Hippocampal formation (tissue), 2 donors: ENCODE data around the gene CIPC.

ENCODE experiments used
- DNase-seq, 2 donors: peaks; one replicate each; lab custom pipeline; 2025; lab: John Stamatoyannopoulos, UW

Gene CIPC, protein sequence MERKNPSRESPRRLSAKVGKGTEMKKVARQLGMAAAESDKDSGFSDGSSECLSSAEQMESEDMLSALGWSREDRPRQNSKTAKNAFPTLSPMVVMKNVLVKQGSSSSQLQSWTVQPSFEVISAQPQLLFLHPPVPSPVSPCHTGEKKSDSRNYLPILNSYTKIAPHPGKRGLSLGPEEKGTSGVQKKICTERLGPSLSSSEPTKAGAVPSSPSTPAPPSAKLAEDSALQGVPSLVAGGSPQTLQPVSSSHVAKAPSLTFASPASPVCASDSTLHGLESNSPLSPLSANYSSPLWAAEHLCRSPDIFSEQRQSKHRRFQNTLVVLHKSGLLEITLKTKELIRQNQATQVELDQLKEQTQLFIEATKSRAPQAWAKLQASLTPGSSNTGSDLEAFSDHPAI

DNA sequence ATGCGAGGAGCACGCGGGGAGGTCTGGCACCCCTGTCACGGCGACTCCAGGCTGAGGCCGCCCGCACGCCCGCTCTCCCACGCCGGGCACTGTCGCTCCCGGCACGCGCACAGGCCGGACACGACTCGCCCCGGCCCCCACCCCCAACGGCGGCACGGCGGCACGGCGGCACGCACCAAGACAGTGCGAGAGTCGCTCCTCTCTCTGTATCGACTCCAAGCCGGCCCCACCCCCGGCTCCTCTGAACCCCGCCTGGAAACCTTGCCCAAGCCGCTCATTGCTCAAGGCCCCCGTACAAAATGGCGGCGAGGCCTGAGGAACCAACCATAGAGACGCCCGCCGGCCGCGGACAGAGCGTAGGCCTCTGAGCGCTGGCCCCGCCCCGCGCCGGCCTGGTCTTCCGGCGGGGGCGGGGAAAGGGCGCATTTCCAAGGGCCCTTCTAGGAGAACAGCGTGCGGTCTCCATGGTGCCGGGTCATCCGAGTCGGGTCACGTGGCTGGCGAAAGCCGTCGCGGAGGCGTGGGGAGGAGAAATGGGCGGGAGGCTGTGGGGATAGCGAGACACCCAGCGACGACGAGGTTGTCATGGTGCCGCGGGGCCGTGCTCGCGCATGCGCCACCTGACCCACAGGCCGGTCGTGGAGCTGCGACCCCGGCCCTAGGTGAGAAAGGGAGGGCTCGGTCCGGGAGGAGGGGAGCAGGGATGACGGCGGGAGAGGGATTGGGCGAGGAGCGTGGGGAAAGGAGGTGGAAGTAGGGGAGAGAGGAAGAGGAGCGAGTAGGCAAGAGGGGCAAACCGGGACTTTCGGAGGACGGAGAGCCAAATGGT, at the start of gene CIPC:
Gene CIPC (plus strand): TSS at position 559 of the 829 bp plus-strand sequence. CDS start 7,451 bp downstream, outside the sequence.
- DNase-seq = peak; percentile 98 to 99

DNA sequence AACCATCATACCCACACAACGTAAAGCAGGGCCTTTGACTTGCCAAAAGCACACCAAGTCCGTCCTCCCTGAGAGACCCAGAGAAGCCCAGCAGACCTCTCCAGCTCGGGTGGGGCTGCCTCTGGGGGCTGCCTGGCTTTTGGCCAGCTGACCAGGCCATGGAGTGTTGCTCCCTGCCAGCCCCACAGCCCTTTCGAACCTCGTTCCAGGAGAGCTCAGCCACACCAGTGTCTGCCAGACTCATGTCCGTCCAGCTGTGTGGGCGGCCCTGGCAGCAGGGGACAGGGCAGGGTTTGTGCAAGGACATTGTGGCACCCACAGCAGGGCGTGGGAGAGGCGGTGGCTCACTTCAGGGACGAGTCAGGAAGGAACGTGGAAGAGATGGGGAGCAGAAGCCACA, 46.9 kb upstream of the CIPC start:
- DNase-seq = no peak

DNA sequence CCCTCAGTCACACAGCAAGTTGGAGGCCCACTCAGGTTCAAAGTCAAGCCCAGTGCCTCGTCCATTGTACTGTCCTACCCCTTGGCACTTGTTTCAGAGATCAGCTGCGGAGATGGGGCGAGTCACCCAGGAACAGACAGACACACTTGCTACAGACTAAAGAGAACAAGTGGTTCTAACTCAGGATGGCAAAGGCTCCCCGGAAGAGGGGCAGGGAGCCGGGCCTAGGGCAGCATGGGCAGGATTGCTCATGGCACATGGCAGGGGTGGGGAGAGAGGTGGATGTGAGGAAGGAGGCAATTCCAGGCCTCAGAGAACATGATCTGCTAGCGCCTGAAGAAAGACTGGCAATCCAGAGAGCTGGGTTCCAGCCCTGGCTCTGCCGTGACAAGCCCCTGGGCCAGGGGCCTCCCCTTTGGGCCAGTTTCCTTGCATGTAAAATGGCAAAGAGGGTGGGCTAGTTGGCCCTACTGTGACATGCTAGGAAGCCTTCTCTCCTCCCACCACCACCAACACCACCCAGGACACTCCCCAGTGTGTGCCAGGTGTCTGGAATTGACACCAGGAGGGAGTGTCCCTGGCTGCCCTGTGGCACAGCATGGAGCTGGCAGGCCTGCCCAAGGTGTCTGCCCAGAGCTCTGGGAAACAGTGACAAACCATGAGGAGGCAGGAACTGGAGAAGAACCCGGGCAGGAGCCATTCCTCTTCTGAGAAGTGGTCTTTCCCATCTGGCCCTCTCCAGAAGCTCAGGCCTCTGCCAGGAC, 45.6 kb upstream of the CIPC start:
- no peak for DNase-seq

DNA sequence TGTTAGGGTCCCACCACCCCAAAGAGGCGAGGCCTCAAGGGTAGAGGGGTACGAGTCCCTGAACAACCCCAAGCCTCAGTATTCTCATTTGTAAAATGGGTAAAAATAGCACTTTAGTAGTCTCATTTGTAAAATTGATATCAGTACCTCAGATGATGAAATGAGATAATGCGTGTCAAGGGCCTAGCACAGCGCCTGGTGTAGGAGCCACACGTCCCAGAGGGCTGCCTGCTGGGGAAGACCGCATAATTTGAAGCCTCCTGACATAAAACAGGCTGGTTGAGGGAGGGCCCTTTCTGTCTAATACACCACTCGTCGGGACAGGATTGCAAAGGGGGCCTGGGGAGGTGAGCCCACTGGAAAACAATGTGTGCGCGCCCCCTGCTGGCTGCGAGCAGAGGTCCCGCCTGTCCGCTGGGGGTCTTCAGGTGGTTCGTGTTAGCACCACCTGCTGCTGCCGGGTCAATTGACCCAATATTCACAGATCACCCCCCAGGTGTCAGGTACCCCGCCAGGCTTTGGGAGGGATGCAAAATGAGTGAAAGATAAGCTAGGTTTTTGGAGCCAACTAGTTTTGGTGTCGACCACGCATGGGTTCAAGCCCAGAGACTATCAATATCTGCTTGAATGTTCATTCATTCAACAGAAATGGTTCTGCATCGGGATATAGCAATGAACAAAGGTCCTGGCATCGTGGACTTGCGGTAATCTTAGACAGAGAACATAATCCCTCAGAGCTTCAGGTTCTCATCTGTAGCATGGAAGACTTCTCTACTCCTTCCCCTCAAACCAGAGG, 44.8 kb upstream of the CIPC start:
- peak in 1 of 2 donors; percentile 44 for DNase-seq

DNA sequence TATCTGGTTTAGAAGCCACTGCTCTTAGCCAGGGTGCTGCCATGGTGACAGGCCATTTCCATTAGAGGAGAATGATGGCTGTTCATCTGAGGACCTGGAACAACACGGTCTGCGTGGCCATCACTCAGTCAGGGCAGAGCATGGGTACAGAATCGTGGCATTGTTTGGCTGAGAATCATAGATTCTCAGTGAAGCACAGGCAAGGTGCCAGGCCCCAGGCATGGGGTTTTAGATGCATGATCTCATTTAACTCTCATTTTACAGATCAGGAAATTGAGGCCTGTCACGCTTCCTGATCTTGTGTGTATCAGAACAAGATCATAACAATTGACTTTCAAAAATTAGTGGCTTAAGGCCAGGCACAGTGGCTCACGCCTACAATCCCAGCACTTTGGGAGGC, 42.8 kb upstream of the CIPC start:
- peak in 1 of 2 donors; percentile 38 for DNase-seq

DNA sequence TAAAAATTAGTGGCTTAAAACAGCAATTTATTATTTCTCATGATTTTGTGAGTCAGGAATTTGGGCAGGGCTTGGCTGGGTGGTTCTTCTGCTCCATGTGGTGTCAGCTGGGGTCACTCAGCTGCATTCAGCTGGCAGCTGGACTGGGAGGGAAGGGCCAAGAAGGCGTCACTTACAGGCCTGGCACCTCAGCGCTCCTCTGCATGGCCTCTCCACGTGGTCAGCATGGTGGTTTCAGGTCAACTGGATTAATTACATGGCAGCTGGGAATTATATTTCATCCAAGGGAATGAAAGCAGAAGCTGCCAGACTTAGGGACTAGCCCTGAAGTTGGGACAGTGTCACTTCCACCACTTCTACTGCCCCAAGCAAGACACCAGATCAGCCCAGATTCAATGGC, 42.1 kb upstream of the CIPC start:
- DNase-seq = no peak

DNA sequence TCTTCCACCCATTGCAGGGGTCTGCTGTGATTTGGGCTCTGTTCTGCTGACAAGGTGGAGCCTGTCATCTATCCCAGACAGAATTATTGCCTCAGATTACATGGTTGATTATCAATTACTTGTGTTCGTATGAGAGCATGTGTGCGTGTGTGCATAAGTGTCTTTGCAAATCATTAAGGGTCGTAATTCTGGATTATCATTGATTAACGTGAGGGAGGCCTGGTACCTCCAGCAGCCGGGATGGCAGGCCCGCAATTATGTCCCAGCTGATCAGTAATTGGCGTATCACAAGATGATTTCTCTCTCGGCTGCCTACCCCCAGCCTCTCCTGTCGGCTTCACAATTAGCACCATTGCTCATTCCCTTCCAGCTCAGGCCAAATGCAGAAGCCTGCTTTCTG, 39.9 kb upstream of the CIPC start:
- DNase-seq = no peak

DNA sequence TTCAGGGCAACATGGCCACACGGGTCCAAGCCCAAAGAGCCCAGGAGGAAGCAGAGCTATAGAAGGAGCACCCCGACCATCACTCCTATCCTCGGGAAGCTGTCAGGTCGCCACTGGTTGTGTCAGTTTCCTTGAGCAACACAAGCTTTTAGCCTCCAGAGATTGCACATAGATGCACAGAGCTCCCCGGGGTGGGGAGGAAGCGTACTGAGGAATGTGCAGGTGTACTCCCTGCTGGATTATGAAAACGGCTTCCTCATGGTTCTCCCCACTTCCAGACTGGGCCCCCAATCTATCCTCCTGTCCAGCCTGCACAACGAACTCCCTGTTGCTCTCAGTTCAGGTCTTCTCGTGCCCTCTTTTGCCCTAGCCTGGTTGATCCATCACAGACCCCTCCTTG, 39.3 kb upstream of the CIPC start:
- DNase-seq = no peak

DNA sequence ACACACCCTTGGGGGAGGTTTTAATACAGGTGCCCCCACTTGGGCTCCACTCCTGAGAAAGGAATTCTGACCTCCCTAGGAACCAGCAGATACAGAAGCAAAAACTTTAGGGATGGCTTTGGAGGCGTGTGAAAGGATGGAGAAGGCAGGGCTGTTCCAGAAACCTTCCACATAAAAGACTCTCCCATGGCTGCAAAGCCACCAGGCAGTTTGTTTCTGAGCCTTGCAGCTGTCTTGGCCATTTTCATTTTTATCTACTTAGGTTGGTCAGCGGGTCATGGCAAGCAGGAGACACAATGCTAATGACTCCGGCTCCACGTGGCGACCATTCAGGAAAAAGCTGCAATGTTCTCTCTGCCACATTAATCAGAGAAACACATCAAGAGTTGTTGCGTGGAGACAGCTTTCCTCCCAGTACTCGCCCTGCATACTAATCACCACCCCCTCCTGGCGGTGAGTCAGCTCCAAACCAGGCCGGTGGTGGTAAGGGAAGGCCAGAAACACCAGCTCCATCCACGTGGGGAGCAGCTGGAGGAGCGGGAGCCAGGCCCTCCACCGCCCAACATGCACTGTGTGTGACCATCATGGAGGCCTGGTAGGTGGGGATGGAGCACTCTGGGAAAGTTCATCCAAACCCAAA, 38.7 kb upstream of the CIPC start:
- DNase-seq = peak; percentile 66 to 71

DNA sequence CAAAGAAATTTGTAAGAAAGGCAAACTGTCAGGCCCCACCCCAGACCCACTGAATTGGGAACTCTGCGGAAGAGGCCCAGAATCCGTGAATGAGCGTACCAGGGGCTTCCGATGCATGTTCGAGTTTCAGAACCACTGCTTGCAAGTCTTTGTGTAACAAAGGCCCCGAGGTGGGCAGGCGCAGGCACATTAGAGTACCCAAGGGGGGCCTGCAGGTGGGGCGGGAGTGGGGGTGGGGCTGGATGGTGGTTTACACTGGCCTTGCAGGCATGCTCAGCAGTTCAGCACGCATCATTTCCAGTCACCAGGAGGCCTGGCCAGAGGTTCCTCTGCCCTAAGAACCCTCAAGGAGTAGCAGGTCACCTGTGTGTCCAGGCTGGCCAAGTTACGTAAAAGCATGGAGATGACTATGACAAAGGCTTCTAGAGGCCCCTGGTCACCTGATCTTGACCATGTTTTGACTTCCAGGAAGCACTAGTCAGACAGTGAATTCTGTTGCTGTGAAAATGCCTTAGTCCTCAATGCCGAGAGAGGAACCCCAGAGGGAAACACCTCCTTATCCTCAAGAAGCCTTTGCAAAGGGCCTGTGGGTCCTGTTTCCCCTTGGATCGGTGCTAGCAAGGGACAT, 36.3 kb upstream of the CIPC start:
- DNase-seq = no peak

DNA sequence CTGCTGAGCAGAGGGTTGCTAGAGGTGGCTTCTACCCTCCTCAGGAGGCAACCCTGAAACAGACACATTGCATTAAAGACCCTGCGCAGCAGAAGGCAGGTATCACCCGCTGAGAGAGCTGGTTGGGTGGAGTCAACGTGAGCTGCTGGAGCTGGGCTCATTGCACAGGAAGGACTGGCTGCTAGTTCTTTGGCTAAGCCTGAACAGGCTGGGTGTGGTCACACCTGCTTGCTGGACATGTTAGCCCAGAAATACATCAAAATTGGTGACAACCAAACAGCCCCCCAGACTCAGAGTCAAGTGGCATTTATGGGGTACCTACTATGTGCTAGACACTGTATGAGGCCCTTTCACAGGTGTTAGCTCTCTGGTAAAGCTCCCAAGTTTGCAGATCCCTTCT, 35.8 kb upstream of the CIPC start:
- DNase-seq = no peak

DNA sequence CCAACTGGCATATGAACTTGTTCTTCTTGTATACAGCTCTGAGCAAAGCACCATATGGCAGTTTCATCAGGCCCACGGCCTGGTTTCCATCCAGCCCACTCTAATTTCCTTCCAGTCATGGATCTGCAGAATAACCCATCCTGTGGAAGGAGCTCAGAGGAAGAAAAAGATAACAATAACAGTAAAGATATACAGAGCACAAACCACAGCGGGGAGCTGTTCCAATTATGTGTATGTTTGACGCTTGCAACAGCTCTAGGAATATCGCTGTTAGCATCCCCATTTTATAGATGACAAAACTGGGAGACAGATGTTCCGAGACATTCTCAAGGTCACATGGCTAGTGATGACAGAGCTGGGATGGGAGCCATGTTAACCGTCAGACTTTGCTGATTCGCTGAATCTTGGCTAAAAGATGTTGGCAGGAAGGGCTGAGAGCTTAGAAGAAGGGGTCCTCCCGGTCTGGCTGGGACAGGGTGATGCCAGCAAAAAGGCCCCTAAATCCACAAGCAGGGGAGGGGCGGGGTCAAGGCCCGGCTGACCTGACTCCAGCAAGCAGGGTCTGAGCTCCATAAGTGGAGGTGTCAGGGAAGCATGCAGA, 34.4 kb upstream of the CIPC start:
- DNase-seq = no peak

DNA sequence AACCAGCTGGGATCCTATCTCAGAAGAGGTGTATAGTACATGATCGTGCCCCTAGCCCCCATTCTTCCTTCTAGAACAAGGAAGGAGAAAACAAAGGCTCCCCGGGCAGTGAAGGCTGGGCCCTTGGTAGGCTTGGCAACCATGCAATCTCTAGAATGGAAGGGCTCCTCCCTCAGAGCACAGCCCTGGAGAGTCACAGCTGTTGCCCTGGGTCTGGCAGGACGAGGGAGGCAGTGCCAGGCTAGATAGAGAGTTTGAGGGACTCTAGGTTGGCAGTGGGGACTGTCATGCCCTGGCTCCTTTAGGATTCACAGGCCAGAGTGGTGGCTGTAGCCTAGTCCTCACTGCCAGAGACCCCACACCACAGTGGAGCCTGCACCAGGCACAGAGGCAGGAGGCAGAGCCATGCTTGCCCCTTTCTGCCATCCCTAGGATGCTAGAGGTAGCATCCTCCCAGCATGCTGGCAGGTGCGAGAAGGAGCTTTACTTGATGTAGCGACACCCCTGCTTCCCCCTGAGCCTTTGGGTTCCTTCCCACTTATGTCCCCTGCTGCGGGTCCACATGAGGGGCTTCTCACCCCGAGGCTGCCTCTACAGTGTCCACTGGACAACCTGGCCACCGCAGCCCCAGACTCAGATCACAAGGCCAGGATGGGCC, 33.4 kb upstream of the CIPC start:
- no peak for DNase-seq

DNA sequence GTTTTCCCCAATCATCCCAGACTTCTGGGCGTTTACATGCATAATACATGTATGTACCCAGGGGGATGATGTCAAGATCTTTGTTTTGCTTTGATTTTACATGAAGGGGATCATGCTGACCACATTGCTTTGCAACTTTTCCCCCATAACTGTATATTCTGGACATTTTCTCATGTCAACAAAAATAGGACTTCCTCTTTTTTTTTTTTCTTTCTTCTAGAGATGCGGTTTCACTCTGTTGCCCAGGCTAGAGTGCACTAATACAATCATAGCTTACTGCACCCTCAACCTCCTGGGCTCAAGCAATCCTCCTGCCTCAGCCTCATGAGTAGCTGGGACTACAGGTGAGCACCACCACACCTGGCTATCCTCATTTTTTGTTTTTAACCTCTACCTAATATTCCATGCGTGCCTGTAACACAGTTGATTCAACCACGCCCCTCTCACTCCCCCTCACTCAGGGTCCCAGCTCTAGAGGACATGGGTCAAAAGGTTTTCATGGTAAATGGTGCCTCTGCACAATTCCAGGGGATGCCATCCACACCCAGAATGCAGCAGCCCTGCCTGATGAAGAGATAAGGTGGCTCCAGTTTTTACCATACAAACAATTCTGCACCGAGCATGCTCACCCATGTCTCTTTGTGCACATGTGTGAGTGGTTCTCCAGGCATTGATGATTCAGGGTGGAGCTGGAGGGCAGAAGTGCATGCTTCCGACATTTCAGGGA, 32.0 kb upstream of the CIPC start:
- DNase-seq = no peak

DNA sequence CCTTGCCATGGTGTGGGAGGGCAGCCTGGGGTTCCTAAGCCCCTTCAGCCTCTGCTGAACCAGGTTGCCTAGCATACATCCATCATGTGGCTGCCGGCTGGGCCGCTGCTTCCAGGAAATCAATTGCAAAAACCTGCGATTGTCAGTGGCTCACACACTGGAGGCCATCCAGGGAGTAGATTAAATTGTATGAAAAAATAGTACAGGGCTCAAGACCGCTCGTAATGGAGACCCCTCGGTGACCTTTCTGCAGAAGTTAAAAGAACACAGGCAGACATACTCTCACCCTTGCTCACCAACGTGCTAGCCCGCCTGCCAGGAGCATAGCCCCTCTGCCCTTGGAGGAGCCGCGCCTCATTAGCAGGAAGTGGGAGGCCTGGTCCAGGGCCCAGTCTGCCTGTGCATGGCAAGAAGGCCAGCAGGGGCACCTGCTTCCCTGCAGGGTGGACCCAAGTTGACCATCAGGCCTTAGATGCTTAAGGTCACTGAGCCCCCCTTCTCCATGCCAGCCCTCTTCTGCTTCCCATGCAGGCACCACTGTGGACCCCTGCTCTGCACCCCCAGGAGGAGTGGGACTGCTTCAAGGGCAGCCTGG, 31.4 kb upstream of the CIPC start:
- DNase-seq = no peak

DNA sequence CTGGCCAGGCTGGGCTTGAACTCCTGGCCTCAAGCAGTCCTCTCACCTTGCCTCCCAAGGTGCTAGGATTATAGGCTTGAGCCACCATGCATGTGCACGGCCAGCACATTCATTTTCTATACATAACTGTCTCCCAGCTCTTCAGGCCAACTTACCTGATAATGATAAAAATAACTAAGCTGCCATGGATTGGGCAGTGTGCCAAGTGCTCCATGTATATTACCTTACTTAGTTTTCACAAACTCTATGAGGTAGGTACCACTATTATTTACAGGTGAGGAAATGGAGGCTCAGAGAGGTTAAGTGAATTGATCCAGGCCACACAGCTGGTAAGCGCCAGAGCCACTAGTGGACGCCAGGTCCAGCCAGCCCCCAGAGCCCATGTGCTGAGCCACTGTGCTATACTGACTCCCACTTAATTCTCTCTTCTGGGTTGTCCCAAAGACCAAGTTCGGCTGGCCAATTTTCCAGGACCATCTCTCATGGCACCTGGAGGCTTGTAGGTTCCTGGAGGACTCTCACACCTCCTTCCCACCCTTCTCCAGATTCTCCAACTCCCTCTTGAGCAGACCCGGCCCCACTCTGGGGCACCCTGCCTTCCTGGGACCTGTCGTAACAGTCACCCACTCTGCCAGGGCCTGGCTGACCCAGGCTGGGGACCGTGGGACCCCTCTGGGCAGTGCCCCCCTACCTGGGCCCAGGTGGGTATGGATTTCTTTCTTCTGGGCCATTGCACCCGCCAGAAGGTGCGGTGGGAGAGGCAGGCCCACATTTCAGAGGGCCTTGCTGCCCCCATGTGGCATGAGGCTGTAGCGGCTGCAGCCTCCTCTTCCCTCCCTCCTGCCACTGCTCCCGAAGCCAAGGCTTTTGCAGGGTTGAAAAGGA, 30.2 kb upstream of the CIPC start:
- DNase-seq = peak; percentile 64 to 67

DNA sequence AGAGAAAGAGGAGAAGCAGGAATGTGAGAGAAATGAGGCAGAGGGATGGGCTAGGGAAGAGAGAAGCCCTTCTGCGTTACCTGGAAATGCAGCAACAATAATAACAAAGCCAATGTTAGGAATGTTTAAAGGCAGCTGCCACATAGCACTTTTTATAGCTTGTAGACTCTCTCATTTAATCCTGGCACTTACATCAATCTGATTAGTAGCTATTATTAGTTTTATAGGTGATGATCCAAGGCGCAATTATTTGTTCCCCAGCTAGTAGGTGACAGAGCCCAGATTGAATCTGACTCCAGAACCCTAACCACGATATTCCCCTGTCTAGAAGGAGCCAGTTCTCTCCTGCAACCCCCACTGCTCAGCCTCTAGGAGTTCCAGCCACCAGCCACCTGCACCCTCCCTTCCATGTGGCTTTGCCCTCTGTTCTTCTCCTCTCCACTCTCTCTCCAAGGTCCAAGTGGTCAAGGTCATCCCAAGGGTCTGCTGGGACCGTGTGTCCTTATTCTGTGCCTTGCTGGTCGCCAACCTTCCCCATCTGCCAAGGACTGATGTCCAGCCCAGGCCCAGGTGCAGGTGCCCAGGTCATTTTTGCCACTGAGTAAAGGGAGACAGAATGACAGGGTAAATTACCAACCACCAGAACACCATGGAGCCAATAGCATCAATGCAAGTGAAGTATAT, 29.4 kb upstream of the CIPC start:
- DNase-seq = no peak
